GM06990 (cell line): ENCODE measurements around the gene STAG2.
"Not testable (repeated sequence)": the region's sequence is repeated elsewhere in the genome, so short reads cannot be mapped to it uniquely, and the experiment has no call there.

Source experiments
- DNase-seq: peaks from one replicate; pipeline ENCODE4 v3.0.0-alpha.2; 2011; ENCODE audit not compliant: insufficient read length; ENCODE audit errors: extremely low read depth
- H3K27me3 ChIP-seq: replicated peaks from 2 replicates; pipeline ENCODE4 v1.6.0; 2011; ENCODE audit warnings: low read length; ENCODE audit not compliant: control insufficient read depth, insufficient read depth
- H3K36me3 ChIP-seq: 2 replicates; pipeline ENCODE4 v1.5.1; 2011; ENCODE audit warnings: low read length; ENCODE audit not compliant: control insufficient read depth, insufficient read depth
- H3K4me3 ChIP-seq: replicated peaks from 2 replicates; pipeline ENCODE4 v1.5.1; 2011; ENCODE audit warnings: low read depth, mild to moderate bottlenecking, control low read depth, low read length
- TF ChIP-seq, protein P1 (sequence below): IDR thresholded peaks from 2 replicates; pipeline ENCODE4 v1.5.1; 2011; ENCODE audit warnings: low read length, control low read depth, mild to moderate bottlenecking, inconsistent platforms; ENCODE audit not compliant: insufficient read depth, poor library complexity, severe bottlenecking

The STAG2 gene

GRCh38 chrX:123924186-123924585 is 37.3 kb upstream of the STAG2 start:
- TF ChIP-seq, protein P1, sequence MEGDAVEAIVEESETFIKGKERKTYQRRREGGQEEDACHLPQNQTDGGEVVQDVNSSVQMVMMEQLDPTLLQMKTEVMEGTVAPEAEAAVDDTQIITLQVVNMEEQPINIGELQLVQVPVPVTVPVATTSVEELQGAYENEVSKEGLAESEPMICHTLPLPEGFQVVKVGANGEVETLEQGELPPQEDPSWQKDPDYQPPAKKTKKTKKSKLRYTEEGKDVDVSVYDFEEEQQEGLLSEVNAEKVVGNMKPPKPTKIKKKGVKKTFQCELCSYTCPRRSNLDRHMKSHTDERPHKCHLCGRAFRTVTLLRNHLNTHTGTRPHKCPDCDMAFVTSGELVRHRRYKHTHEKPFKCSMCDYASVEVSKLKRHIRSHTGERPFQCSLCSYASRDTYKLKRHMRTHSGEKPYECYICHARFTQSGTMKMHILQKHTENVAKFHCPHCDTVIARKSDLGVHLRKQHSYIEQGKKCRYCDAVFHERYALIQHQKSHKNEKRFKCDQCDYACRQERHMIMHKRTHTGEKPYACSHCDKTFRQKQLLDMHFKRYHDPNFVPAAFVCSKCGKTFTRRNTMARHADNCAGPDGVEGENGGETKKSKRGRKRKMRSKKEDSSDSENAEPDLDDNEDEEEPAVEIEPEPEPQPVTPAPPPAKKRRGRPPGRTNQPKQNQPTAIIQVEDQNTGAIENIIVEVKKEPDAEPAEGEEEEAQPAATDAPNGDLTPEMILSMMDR: no peak
- H3K36me3 ChIP-seq: no peaks in the 10 kb centered on the region
- no peaks in the 10 kb centered on the region for H3K27me3 ChIP-seq
- no peak for DNase-seq
- H3K4me3 ChIP-seq: no peak overlapping the region

DNA sequence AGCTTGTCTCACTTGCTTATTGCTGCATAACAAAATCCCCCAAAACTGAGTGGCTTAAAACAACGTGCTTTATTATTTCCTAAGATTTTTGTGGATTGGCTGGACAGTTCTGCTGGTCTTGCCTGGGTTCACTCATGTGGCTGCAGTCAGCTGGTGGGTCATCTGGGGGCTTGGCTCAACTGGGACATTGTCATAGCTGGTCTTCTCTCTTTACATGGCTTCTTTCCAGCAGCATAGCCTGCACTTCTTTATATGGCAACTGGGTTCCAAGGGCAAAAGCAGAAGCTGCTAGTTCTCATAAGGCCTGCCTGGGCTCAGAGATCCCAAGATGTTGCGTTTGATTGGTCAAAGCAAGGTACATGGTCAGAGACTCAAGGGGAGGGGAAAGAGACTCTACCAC is 33.7 kb upstream of the STAG2 start:
- TF ChIP-seq, protein P1: no peak
- no peaks in the 10 kb centered on the region for H3K27me3 ChIP-seq
- H3K4me3 ChIP-seq: no peak overlapping the region
- no peaks in the 10 kb centered on the region for H3K36me3 ChIP-seq
- DNase-seq: no peak

- H3K4me3 ChIP-seq, H3K36me3 ChIP-seq, H3K27me3 ChIP-seq, DNase-seq: not testable (repeated sequence)
Measured at GRCh38 chrX:123932055-123932454, 29.5 kb upstream of the STAG2 start.

DNA sequence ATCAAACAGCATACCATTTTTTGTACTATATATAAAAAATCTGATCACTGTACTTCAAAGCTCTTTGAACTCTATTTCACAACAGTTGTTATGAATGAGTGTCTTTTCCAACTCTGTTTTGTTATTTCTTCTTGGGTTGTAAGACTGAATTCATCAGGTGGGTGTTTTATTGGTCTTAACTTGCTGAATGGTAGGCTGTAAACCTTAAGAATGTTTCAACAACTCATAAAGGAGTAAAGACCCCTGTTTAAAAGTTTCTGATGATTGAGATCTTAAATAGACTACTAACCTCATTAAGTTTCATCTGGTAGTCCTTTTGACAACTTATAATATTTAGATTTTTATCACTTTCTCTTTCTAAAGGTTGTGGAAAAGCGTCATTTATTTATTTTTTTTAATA is 18.4 kb upstream of the STAG2 start:
- no peak for DNase-seq
- no peaks in the 10 kb centered on the region for H3K27me3 ChIP-seq
- TF ChIP-seq, protein P1: no peak

GRCh38 chrX:123943488-123943887 is 18.0 kb upstream of the STAG2 start:
- no peak for DNase-seq
- Histone ChIP-seq H3K36me3 (no peaks in the 10 kb centered on the region), H3K4me3 (no peak overlapping the region), H3K27me3 (no peaks in the 10 kb centered on the region)
- TF ChIP-seq, protein P1: no peak

More for the DNA sequence above, 18.4 kb upstream of the STAG2 start:
- Histone ChIP-seq H3K4me3 (no peak overlapping the region), H3K36me3 (no peaks in the 10 kb centered on the region)

DNA sequence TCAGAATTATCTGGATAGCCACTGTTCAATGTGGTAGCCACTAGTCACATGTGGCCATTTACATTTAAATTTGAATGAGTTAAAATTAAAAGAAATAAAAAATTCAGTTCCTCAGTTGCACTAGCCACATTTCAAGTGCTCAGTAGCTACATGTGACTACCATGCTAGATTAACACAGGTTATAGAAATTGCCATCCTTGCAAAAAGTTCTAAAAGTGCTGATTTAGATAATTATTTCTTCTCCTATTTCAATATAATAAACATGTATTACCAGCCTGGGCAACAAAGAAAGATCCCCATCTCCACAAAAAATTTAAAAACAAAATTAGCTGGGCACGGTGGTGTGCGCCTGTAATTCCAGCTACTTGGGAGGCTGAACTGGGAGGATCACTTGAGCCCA is 11.7 kb upstream of the STAG2 start:
- H3K36me3 ChIP-seq: no peaks in the 10 kb centered on the region
- H3K27me3 ChIP-seq: no peaks in the 10 kb centered on the region
- DNase-seq: no peak

More for the DNA sequence above, 11.7 kb upstream of the STAG2 start:
- TF ChIP-seq, protein P1: no peak
- no peak overlapping the region for H3K4me3 ChIP-seq
